GM13977 (cell line): ENCODE results near the gene FTO.

ENCODE experiments used
- DNase-seq: peaks from one replicate; pipeline ENCODE4 v3.0.0; 2012; ENCODE audit warnings: low spot score
- CTCF ChIP-seq: IDR thresholded peaks from 2 replicates; pipeline ENCODE4 v1.5.1; 2012; ENCODE audit warnings: mild to moderate bottlenecking, control low read depth; ENCODE audit not compliant: insufficient read depth; ENCODE audit errors: extremely low read depth, missing control alignments
- in situ Hi-C: fragments of 300-500 bp; cut with MboI; formaldehyde crosslinking; loops from one replicate; pipeline ENCODE4 v1.12.0; 2022; ENCODE audit warnings: low sequenced_read_pairs, low pct_unique_long_range_greater_than_20kb, mixed read lengths, inconsistent platforms; ENCODE audit not compliant: unreplicated experiment

The FTO gene

DNA sequence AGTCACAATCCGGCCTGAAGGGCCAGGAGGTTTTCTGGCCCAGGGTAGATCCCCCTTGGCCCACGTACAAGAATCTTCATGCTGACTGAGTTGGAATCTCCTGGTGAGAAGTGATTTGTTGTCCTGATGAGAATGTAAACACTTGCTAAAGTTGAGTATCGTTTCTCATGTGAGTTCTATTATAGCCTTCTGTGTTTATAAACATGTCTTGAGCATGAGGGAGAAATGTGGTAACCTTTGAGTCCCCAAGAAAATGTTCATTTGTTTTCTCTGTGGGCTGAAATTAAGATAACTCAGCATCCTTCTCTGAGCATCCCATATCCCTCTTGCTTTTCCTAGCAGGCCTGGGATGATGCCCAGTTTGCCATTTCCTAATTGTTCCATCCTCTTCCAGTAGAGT, 204.8 kb downstream of the FTO start:
- in situ Hi-C loops, result no loop called here
- no peak for TF ChIP-seq CTCF
- no peak for DNase-seq

- DNase-seq, result no peak
- no peak for TF ChIP-seq CTCF
- in situ Hi-C loops, result no loop called here
These were observed 207.0 kb downstream of the FTO start for GRCh38 chr16:53910990-53911389.

GRCh38 chr16:53911513-53911912, 207.6 kb downstream of the FTO start:
- no peak for TF ChIP-seq CTCF
- no peak for DNase-seq
- in situ Hi-C loops, result no loop called here

- TF ChIP-seq CTCF, result no peak
- in situ Hi-C loops, result no loop called here
- peak; percentile 19 for DNase-seq
These were observed 208.2 kb downstream of the FTO start for GRCh38 chr16:53912155-53912554.

DNA sequence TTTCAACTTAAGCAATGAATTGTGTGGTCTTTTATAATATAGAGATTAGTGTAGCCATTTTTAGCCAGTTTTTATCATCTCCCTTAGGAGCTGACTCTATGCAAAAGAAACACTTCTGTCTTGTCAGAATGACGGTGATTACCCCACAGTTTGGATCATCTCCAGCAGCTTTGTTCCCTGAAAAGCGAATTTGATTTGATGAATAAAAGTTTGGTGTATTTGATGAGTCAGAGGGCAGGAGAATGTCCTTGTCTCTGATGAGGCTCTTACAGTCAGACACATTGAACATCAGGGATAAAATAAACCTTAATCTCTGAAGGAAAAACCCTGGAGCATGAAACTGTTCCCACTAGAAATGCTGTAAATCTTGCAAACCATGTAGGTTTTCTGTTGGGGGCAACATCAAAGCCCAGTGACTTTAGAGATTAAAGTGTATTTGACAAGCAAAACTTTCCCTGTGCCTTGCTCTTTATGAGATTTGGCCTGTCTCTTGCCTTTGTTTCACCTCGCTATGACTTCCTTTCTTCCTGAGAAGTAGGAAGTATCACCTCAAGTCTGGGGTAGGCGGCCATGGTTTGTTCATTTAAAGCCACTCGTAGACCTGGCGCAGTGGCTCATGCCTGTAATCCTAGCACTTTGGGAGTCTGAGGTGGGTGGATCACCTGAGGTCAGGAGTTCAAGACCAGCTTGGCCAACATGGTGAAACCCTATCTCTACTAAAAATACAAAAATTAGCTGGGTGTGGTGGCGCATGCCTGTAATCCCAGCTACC, 209.3 kb downstream of the FTO start:
- no peak for DNase-seq
- in situ Hi-C loops, result no loop called here
- TF ChIP-seq CTCF, result no peak

- DNase-seq, result no peak
- no peak for TF ChIP-seq CTCF
- in situ Hi-C loops, result no loop called here
These were observed 210.0 kb downstream of the FTO start for GRCh38 chr16:53913920-53914319.
